HuH-7 (cell line): ENCODE results near the gene CLIC1.

Source experiments
- DNase-seq: peaks from one replicate; pipeline ENCODE4 v3.0.0; 2011; ENCODE audit warnings: low spot score

The CLIC1 gene

DNA sequence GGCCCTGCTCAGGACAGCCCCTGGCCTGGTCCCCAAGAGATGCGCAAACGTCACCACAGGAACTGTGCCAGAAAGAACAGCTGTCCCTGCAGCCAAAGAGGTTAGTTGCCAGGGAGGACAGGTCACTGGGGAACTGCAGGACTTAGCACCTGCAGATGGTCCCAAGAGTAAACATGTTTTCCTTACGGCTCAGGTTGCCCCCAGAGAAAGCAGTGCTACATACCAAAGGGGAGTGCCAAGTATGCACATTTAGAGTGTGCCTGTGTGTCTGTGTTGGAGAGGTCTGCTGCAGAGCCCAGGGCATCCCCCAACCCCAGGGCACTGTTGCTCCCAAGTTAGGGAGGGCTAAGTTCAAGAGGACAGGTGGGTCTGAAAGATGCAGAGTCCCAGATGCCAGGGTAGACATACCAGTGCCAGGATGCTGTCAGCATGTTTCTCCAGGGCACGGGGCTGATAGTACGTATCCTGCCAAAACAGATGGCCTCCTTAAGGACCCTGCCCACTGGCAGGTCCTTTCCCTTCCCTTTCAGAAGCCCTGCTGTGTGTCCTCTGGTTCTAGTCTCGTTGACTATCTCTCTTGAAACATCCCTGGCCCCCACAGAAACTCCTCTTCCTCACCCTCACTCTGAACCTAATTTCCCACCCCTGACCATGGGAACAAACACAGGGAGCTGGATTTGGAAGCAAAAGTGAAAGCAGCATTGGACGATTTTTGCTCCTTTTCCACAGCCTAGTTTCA lies 34.5 kb downstream of the CLIC1 start:
- DNase-seq = no peak

- no peak for DNase-seq
Observed at GRCh38 chr6:31700740-31701401, 35.5 kb downstream of the CLIC1 start.

DNA sequence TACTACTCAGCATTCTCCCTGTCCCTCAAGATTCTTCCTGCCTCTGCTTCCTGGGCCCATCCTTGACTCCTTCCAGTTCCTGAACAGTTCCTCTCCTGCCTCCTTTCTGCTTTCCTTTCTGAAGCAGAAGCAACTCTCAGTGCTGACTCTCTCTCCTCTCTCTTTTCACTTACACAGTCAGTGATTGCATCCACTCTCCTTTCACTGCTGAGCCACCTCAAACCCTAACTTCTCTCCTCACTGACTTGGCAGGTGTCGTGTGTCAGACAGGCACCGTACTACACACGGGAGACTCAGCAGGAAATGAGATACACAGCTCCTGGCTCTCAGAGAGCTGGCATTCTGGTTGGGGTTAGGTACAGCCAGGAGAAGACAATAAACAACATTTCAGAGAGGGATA lies 38.8 kb downstream of the CLIC1 start:
- DNase-seq = no peak

DNA sequence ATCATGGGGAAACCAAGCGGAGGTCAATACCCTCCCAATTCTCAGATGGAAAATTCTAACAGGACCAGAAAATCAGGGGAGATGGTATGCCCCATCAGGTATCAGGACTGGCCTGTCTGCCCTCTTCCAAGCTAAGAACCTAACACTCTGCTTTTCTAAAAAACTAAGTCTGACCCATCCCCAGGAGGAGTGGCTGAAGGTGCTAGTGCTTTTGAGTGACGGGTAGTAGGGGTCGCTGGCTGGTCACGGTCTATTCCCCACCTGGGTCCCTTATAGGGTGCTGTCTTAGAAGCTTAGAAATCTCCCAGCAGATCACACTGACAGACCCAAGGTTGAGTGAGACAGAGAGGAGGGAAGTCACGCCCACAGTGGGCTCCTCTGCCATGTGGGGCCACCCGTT lies 42.8 kb downstream of the CLIC1 start:
- DNase-seq = no peak

- DNase-seq = no peak
Observed at GRCh38 chr6:31692886-31693285, 43.4 kb downstream of the CLIC1 start.

GRCh38 chr6:31692353-31692752 lies 44.0 kb downstream of the CLIC1 start:
- DNase-seq = no peak

DNA sequence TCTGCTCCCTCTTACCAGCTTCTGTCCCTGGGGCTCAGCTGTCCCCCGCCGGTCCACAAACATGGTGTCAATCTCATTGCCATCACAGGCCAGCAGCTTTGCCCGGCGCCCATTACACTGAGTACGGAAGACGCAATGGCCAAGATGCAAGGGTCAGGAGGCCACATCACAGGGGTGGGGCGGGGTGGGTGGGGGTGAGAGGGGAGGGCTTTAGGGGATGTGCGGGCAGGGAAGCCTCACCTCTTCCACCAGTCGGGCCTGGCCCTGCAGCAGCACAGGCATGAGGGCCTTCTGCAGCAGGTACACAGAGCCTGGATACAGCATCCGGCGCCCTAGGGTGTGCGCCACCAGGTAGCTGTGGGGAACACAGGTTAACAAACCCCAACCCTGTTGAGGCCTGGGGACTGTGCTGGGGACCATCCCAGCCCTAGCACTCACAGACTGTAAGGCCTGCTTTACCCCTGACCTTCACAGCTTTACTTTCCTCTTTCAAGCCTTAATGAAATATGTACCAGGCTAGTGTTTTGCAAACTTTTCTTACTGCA lies 44.7 kb downstream of the CLIC1 start:
- no peak for DNase-seq

DNA sequence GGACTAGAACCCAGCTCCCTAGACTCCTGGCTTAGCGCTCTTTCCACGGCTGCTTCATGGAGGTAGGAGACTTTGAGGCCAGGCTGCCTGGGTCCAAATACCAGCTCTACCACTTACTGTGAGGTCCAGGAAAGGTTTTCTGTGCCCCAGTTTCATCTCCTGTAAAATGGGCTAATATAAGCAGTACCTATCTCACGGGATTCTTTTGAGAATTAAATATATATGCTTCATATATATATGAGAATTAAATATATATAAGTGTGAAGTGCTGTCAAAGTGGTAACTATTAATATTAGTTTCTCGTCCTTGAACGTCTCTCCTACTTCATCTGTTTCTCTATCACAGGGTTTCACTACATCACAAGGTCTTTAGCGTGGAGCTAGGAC lies 45.3 kb downstream of the CLIC1 start:
- no peak for DNase-seq

DNA sequence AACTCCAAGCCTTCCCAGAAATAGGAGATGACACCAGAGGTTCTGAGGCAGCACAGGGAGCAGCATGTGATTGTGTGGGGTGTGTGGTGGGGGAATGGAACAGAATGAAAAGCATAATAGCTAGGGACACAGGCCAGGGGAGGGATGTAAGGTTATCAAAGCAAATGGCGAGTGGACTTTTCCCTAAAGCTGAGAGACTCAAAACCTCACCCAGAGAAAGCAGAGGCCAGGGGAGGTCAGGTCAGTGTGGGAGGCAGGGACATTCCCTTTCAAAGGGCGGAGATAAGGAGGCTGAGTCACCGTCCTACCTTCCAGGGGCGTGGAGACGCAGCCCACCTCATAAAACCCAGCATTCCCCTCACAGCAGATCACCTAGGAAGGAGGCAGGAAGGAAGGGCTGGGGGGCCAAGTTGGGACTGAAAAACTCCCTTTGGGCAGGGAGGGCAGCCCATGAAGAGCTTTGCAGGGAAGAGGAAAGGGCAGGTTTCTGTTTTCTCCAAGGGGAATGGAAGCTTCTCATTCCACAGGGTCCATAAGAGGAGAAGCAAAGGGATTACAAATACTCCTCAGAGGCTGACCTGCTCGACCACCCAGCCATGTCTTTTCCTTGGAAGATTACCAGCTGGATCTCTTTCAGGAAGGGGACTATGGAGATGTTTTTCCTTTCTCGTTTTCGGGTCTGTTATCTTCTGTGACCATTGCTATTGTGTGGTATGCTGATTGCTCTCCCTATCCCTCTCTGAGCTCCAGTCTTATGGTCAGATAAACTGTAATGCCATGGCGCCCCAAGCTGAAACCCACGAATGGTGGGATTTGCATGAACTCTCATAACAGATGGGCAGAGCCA lies 45.9 kb downstream of the CLIC1 start:
- peak; percentile 76 for DNase-seq

GRCh38 chr6:31689249-31690110 lies 46.9 kb downstream of the CLIC1 start:
- no peak for DNase-seq

DNA sequence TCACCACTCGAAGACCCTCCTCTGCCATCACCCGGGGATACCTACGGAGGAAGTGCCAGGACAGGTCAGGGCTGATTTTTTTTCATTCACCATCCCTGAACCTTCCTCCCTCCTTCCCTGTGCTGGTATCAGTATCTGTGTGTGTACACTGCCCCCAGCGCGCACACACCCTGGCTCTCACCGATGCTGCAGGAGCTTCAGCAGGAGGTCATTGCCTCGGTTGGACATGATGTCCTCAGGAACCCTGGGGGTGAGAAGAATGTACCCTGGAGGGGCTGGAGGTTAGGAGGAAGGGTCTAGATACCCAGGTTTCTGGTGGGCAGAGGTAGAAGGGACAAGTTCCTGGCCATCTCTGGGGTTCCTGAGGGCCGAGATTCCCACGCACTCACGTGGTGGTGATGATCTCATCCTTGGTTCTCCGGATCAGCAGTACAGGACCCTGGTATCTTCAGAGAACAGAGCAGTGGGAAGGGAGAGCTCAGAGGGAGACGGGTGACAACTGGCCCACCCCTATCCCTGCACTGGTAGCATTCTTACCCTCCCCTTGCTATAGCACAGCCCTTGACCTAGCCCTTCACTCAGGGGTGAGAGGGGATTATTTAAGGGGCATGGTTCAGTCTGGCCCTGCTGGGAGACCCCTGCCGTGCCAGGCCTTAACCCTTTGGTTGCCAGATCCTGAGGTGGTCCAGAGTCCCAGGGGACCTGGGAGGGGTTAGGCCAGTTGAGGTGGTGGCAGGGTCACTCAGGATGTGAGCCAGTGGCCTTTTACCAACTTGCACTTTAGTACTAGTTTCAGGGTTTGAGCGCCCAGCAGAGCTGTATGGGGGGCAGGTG lies 48.3 kb downstream of the CLIC1 start:
- DNase-seq = no peak

- DNase-seq = no peak
Observed at GRCh38 chr6:31687321-31687720, 49.0 kb downstream of the CLIC1 start.

DNA sequence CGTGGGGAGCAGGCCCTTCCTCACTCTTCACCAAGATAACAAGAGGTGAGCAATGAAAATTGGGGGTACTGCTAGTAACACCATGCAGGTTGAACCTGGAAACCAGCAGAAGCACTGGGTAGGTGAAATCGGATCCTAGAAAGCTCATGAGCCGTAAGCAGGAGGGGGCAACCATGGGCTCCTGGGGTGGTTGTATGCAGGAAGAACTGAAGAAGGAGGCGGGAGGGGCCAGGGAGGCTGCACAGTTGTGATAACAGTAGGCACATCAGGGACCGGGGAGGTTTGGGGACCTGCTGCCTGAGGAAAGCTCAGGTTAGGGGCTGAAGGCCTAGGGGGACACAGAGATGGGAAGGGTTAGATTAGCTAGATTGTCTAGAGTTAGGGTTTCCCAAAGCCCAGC lies 49.8 kb downstream of the CLIC1 start:
- no peak for DNase-seq

DNA sequence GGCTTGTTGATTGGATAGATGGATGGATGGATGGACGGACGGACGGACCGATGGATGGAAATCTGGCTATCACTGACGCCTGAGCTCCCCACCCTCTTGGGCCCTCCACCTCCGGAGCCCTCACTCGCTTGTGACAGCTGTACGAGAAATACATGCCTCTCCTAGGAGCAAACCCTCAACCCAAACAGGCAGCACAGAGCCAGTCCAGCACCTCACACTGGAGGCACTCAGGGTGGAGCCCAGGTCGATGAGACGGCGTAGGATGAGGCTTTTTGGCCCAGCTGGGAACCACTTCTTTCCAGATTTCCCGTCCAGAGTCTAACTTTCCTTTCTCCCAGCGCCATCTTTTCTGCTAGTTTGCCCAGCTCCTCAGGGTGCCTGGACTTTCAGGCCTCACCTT lies 52.7 kb downstream of the CLIC1 start:
- no peak for DNase-seq

DNA sequence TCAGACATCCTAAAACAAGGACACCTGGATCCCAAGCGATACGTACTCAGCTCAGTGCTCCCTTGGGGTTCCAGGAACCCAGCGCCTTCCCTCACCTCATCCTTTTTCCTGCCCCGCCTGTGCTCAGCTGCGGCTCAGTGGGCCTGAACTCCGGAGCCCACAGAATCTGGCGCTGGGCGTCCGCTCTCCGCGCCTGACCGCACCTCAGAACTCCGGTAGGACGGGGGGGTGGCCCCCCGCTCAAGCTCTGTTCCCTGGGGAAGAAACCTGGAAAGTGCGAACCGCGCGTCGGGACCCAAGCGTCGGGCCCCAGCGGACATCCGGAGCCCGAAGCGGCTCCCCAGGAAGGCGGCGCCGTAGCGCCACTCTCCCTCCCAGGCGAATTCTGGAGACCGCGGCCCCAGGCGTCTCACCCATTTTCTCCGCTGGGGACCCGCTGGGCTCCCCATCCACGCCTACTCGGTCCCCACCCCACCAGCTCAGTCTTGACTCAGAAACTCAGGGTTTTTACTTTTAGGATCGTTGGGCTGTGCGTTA lies 55.1 kb downstream of the CLIC1 start:
- no peak for DNase-seq
